NCI-H2029 treated with DMSO at 0.1 percent for 48 hours (cell line): Measurements from ENCODE around the gene HSD17B4.
"Not testable (repeated sequence)": the region's sequence is repeated elsewhere in the genome, so short reads cannot be mapped to it uniquely, and the experiment has no call there.

Experiments used
- DNase-seq: peaks from one replicate; lab custom pipeline; 2025; lab: John Stamatoyannopoulos, UW

Gene HSD17B4

DNA sequence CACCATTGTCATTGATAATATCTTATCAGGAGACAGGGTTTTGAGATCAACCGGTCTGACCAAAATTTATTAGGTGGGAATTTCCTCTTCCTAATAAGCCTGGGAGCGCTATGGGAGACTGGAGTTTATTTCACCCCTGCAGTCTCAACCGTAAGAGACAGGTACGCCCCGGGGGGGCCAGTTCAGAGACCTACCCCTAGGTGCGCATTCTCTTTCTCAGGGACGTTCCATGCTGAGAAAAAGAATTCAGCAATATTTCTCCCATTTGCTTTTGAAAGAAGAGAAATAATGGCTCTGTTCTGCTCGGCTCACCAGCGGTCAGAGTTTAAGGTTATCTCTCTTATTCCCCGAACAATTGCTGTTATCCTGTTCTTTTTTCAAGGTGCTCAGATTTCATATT, 28.3 kb downstream of the HSD17B4 start:
- not testable (repeated sequence) for DNase-seq

DNA sequence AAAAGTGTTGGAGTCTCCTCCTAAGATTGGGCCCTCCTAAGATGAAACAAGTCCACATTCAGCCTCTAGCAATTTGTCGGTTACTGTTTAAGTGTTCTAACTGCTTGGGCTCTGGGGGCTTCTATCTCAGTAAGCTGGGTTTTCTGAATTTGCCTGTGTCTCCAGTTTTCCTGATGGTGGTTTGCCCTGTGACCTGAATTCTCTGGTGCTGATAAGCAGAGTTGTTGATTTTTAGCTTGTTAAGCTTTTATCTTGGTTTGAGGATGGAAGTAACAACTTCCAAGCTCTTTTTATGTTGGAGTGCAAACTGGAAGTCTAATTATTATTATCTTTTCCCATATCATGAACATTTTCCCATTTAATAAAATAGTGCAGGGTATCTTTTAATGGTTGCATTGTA, 30.9 kb downstream of the HSD17B4 start:
- no peak for DNase-seq

DNA sequence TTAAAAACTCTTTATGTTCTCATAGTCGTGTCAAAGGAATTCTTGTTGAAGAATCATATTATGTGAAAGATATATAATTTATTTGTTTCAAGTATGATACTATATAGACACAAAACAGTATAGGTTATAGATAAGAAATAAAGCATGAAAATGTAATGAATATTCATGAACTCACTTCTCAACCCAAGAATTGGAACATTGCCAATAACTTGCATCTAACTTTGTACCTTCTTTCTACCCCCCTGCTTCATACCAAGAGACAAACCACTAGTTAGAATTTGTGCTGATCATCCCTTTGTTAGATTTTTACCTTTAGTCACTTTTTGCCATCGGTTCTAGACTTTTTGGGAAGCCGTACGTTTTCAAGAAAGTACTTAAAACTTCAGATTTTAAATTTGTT, 32.6 kb downstream of the HSD17B4 start:
- no peak for DNase-seq

DNA sequence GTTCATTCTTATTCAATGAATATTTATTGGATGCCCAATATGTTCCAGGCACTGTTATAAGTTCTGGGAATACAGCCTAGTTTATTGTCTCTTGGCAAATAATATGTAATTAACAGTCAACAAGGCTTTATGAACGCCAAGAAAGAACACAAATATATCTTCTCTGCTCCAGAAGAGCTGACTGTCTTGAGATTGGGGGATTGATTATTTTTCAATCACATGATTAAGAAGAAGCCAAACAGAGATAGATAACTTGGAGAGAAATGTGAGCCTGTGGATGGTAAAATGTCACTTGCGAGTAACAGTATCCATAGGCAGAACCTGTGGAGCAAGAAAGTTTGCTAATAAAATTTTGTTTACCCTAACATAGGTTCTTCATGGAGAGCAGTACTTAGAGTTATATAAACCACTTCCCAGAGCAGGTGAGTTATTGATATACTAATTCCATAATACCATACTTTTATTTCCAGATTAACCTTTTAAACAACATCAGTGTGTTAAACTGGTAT, 49.4 kb downstream of the HSD17B4 start:
- DNase-seq = no peak

DNA sequence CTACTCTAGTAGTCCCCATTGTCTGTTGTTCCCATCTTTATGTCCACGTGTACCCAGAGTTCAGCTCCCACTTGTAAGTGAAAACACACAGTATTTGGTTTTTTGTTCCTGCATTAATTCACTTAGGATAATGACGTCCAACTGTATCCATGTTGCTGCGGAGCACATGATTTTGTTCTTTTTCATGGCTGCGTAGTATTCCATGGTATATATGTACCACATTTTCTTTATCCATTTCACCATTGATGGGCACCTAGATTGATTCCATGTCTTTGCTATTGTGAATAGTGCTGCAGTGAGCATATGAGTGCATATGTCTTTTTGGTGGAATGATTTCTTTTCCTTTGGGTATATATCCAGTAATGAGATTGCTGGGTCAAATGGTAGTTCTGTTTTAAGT, 51.6 kb downstream of the HSD17B4 start:
- DNase-seq = not testable (repeated sequence)

DNA sequence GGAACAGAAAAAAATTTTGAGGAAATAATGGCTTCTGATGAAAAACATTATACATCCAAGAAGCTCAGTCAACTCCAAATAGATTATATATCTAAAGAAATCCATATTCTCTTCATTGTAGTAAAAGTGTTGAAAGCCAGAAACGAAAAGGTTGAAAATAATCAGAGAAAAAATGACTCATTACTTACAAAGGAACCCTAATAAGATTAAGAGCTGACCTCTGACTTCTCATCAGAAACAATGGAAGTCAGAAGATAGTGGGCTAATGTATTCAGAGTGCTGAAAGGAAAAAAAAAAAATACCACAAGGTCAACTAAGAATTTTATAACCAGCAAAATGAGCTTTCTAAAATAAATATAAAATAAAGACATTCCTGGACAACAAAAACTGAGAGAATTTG, 60.0 kb downstream of the HSD17B4 start:
- no peak for DNase-seq

DNA sequence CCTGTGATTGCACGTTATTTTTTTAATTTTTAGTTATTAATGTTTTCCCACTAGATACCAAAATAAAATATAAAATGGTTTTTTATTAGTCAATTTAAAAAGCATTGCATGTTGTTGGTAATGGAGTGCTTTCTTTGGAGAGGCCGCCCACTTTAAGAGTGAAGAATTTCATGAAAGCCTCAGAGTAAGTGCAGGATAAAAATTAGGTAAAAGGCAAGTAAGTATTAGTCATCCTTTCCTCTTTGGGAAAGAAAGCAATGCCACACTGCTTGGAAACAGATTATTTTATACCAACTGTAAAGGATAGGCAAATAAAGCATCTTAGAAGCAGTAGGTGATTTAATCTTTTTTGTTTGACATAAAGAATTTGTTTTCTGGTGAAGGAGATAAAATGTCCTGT, 62.9 kb downstream of the HSD17B4 start:
- DNase-seq = no peak

DNA sequence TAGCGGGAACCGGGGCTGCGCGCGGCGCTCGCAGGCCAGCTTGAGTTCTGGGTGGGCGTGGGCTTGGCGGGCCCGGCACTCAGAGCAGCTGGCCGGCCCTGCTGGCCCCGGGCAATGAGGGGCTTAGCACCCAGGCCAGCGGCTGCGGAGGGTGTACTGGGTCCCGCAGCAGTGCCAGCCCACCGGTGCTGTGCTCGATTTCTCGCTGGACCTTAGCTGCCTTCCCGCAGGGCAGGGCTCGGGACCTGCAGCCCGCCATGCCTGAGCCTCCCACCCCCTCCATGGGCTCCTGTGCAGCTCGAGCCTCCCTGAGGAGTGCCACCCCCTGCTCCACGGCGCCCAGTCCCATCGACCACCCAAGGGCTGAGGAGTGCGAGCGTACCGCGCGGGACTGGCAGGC, 64.8 kb downstream of the HSD17B4 start:
- not testable (repeated sequence) for DNase-seq

DNA sequence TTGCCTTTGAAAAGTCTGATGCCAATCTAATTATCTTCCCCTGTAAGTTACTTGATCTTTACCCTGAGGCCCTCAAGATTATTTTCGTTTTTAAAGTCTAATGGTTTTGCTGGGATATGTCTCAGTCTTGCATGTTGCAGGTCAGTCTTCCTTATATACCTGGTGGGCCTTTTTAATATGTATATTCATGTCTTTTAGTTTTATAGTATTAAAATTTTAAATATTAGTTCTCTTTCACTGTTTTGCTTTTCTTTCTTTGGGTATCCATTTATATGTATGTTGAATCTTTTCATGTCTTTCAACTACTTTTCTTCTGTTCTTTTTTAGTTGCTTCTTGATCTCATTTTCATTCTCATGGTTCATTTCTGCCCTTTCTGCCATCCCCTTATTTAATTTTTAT, 68.9 kb downstream of the HSD17B4 start:
- no peak for DNase-seq

DNA sequence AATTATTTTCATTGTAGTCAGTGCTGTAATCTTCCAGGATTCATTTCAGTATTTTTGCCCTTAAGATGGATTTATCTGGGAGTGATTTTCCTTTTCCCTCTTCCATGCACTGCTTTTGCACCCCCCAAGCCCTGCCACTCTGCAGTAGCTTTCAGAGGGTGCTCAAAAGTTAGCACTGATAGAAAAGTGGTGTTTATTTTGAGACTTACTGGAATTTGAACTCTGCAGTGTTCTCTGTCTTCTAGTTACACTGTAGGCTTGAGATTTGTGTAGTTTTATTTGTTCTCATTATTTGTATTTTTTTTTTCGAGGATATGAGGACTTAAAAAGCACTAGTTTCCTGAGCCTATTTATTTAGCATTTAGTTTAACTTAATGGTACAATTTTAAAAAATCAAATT, 70.5 kb downstream of the HSD17B4 start:
- no peak for DNase-seq

DNA sequence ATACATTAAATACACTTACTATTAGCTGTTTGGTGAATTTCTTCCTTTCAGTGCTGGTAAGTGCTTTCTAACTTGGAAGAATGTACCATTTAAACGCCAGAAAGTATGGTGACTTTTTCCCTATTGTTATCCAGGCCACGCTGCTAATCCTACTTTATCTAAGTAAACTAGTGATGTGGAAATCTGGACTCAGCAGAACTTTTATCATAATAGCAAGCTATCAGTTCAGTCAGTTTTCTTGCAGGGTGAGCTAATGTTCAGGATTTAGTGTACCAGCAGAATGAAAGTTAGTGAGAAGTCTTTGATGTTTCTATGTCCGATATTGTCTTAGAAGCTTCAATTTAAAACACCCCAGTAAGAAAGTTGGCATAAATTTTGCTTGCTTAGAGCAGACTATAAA, 72.2 kb downstream of the HSD17B4 start:
- no peak for DNase-seq

DNA sequence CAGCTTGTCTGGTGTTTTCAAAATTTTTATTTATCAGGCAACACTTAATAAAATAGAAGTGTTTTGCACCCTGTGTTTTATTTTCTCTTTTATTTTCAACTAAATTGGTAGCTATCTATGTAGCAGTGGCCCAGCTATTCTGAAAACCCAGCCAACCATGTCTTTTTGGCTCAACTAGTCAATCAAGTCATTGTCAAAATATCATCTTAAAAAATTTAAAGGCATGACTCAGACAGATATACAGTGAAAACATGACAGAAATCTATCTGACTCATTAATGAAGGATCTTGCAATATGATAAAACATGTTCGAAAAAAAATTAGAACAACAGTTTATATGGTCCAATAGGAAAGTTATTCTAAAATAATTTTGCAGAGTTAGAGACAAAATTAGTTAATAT, 75.1 kb downstream of the HSD17B4 start:
- DNase-seq = no peak

DNA sequence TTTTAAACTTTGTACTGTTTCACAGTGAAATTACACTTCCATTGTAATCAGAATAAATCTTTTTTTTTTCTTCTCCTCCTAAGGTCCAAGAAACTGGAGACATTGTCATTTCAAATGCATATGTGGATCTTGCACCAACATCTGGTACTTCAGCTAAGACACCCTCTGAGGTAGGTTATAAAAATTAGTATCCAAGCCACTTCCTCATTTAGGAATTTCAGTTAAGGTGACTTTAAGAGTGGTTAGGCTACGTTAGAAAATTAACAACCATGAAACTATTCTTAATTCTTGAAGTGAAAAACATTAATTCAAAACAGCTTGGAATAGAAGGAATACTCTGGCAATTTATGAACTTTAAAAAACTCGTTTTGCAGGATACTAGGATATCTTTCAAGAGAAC, 77.5 kb downstream of the HSD17B4 start:
- no peak for DNase-seq

DNA sequence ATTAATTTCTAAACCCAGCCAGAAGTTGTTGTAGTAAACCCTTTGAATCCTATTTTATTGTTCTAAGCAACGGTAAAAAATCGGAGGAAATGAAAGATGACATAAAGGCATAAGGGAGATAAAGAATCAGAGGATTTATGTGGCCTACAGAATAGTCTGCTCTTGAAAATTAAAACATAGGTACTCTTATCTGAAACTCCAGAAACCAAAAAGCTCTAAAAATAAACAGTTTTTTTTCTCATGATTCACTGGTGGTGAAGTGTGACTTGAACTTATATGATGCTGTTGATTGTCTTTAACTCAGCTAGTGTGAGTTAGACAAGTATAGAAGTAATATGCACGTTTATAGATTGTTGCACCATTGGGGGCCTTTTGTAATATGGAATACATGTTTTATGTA, 80.3 kb downstream of the HSD17B4 start:
- no peak for DNase-seq

DNA sequence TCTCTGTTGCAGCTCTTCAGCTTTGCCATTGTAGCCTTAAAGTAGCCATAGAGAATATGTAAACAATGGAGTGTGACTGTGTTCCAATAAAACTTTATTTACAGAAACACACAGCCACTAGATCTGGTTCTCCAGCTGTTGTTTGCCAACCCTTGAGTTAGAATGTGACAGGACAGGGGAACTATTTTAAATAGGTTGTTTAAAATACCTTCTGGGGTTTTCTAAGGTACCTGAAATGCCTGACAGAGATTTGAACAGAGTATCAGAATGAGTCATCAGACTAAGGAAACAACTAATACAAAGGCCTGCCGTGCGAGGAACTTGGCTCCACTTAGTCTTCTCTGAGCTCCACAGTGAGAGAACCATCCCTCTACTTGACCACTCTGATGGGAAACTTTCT, 85.4 kb downstream of the HSD17B4 start:
- DNase-seq = no peak

DNA sequence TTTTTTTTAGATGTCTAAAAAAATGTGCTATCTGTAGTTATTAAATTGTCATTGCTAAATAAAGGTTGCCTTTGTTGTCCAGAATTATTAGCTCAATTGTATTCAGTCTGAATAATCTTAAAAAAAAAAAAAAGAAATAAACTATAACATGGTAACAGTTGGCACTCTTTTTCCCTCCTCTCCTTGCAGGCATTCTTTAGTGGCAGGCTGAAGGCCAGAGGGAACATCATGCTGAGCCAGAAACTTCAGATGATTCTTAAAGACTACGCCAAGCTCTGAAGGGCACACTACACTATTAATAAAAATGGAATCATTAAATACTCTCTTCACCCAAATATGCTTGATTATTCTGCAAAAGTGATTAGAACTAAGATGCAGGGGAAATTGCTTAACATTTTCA, 89.4 kb downstream of the HSD17B4 start:
- no peak for DNase-seq

DNA sequence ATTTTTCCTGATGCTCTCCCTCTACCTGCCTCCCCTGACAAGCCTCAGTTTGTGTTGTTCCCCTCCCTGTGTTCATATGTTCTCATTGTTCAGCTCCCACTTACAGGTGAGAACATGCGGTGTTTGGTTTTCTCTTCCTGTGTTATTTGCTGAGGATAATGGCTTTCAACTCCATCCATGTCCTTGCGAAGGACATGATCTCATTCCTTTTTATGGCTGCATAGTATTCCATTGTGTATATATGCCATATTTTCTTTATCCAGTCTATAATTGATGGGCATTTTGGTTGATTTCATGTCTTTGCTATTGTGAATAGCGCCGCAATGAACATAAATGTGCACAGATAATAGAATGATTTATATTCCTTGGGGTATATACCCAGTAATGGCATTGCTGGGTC, 99.5 kb downstream of the HSD17B4 start:
- no peak for DNase-seq

DNA sequence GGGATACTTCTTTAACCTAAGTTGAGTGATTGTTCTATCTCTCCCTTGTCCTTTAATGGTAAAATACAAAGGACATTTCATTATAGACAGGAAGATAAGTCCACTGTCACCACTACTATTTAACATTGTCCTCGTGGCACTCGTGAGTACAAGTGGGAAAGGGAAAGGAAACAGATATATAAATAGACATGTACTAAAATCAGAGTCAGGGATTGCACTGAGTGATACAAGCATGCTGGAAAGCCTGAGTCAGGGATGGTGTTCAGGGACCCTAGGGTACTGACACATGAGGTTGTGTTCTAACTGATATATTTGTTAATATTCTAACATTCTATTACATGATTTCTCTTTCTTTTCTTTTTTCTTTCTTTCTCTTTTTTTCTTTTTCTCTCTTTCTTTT, 102.3 kb downstream of the HSD17B4 start:
- no peak for DNase-seq

DNA sequence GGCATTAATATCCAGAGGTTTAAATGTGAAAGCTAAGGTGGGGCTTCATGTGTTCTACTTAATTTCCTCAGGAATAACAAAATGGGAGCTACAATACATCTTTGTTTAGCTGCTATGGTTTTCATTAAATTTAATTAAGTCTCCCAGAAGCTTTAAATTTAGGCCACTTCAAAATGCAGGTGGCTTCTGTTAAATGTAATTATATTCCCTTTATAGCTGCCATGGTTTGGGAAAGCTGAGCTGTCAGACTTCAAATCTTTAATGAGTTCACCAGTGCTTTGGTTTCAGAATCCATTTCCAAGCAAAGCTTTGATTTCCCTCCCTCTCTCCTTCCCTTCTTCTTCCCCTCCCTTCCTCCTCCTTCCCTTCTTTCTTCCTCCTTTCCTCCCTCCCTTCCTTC, 118.6 kb downstream of the HSD17B4 start:
- DNase-seq = no peak

DNA sequence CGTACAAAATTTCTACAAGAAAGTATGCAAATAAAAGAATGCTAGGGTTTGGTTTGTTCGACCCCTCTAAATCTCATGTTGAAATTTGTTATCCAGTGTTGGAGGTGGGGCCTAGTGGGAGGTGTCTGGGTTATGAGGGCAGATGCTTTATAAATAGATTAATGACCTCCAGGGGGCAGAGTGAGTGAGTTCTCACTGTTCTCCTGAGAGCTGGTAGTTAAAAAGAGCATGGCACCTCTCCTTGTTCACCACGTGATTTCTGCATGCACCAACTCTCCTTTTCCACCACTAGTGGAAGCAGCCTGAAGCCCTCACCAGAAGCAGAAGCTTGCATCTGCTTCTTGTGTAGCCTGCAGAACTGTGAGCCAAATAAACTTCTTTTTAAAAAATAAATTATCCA, 126.6 kb downstream of the HSD17B4 start:
- DNase-seq = no peak

DNA sequence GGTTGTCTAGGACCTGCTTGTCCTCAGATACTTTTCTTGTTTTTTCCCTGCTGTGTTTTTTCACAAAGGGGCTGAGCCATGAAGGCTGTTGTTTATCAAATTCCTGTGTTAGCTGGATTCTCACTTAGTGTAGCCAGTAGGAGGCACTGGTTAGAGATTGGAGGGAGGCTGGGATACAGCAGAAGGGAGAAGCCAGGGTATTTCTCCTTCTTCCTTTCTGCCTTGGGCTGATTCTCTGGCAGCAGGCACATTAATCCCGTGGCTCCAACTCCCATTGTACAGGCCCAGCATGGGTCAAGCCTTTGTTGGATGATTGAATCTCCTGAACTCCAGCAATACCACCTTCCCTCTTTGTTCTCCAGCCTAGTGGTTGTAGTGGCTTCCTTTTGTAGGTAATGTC, 130.7 kb downstream of the HSD17B4 start:
- no peak for DNase-seq

DNA sequence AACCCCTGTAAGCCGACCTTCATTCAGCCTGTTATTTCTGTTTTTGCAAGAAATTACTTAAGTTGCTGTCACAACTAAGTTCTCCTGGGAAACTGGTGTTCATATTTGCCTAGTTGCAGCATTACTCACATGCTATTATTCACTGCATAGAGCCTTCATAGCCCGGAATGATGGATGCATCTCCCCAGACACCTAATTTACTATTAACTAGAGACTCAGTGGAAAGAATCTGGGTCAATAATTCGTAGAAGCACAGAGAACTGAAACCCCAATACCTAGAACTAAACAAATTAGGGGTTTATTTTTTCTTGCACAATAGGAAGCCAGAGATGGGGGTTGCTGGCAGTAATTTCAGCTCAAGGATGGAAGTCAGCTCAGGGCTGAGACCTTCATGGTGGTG, 131.4 kb downstream of the HSD17B4 start:
- no peak for DNase-seq
